GM20000 (cell line): ENCODE data around the gene SUPT3H.

Experiments
- DNase-seq: peaks from one replicate; pipeline ENCODE4 v3.0.0; 2012; ENCODE audit warnings: low spot score
- CTCF ChIP-seq: IDR thresholded peaks from 2 replicates; pipeline ENCODE4 v1.5.1; 2012; ENCODE audit warnings: mild to moderate bottlenecking, control low read depth; ENCODE audit errors: extremely low read depth, missing control alignments

The SUPT3H gene

GRCh38 chr6:45002390-45003105 lies 375.2 kb downstream of the SUPT3H start:
- no peak for TF ChIP-seq CTCF
- DNase-seq: no peak

- no peak for TF ChIP-seq CTCF
- peak; percentile 27 for DNase-seq
Measured at GRCh38 chr6:45001663-45002062, 376.1 kb downstream of the SUPT3H start.

GRCh38 chr6:45000833-45001232 lies 376.9 kb downstream of the SUPT3H start:
- no peak for DNase-seq
- no peak for TF ChIP-seq CTCF

- DNase-seq: no peak
- no peak for TF ChIP-seq CTCF
Measured at GRCh38 chr6:44999066-44999465, 378.7 kb downstream of the SUPT3H start.

GRCh38 chr6:44995486-44996132 lies 382.1 kb downstream of the SUPT3H start:
- no peak for TF ChIP-seq CTCF
- no peak for DNase-seq

- TF ChIP-seq CTCF: no peak
- no peak for DNase-seq
Measured at GRCh38 chr6:44989391-44989790, 388.3 kb downstream of the SUPT3H start.

GRCh38 chr6:44985006-44985405 lies 392.7 kb downstream of the SUPT3H start:
- TF ChIP-seq CTCF: no peak
- DNase-seq: no peak
